H9 (cell line): ENCODE data around the gene TRIM73. TPM values are rescaled to one million over a fixed set of nuclear protein-coding genes. Genes with fewer than 3 reads are reported as not detected.
"Not testable (repeated sequence)": the region's sequence is repeated elsewhere in the genome, so short reads cannot be mapped to it uniquely, and the experiment has no call there.

ENCODE experiments used
- DNase-seq: peaks from one replicate; pipeline ENCODE4 v3.0.0-alpha.2; 2017
- H2AFZ ChIP-seq: one replicate; pipeline ENCODE4 v1.6.1; 2013; ENCODE audit warnings: mild to moderate bottlenecking, low read length, control low read depth, moderate library complexity
- H2AK5ac ChIP-seq: 2 replicates; pipeline ENCODE4 v1.6.1; 2013; ENCODE audit warnings: low read length, control low read depth, mixed read lengths; ENCODE audit not compliant: insufficient read length
- H2BK120ac ChIP-seq: one replicate; pipeline ENCODE4 v1.6.1; 2013; ENCODE audit warnings: low read depth, mild to moderate bottlenecking, low read length, control low read depth, inconsistent platforms; ENCODE audit not compliant: poor library complexity, severe bottlenecking
- H2BK12ac ChIP-seq: 2 replicates; pipeline ENCODE4 v1.6.1; 2013; ENCODE audit warnings: low read length, control low read depth, mixed read lengths, low read depth; ENCODE audit not compliant: insufficient read length
- H2BK15ac ChIP-seq: 2 replicates; pipeline ENCODE4 v1.6.1; 2013; ENCODE audit warnings: low read depth, low read length, control low read depth
- H2BK20ac ChIP-seq: one replicate; pipeline ENCODE4 v1.6.1; 2013; ENCODE audit warnings: low read depth, mild to moderate bottlenecking, low read length, control low read depth, inconsistent platforms; ENCODE audit not compliant: poor library complexity, severe bottlenecking
- H2BK5ac ChIP-seq: 2 replicates; pipeline ENCODE4 v1.6.1; 2013; ENCODE audit warnings: low read length, control low read depth, mixed read lengths; ENCODE audit not compliant: insufficient read length
- H3K14ac ChIP-seq: 2 replicates; pipeline ENCODE4 v1.6.1; 2013; ENCODE audit warnings: low read length, control low read depth; ENCODE audit not compliant: insufficient read depth
- H3K18ac ChIP-seq: 2 replicates; pipeline ENCODE4 v1.6.1; 2013; ENCODE audit warnings: low read depth, mild to moderate bottlenecking, mixed read lengths, low read length, control low read depth; ENCODE audit not compliant: insufficient read length
- H3K23ac ChIP-seq: 2 replicates; pipeline ENCODE4 v1.6.1; 2013; ENCODE audit warnings: low read length, control low read depth, mixed read lengths, low read depth; ENCODE audit not compliant: insufficient read length
- H3K23me2 ChIP-seq: 2 replicates; pipeline ENCODE4 v1.6.1; 2013; ENCODE audit warnings: low read depth, mild to moderate bottlenecking, mixed read lengths, low read length, control low read depth; ENCODE audit not compliant: insufficient read length, poor library complexity, severe bottlenecking
- H3K27ac ChIP-seq: 2 replicates; pipeline ENCODE4 v1.5.1; 2013; ENCODE audit warnings: low read length, control low read depth, mixed read lengths, low read depth; ENCODE audit not compliant: insufficient read length
- H3K27me3 ChIP-seq: 2 replicates; pipeline ENCODE4 v1.6.1; 2013; ENCODE audit warnings: low read length, control low read depth, inconsistent platforms; ENCODE audit not compliant: insufficient read depth
- H3K4ac ChIP-seq: 2 replicates; pipeline ENCODE4 v1.6.1; 2013; ENCODE audit warnings: low read depth, mild to moderate bottlenecking, control low read depth, inconsistent platforms, low read length, moderate library complexity
- H3K4me1 ChIP-seq: 2 replicates; pipeline ENCODE4 v1.6.1; 2013; ENCODE audit warnings: low read length, control low read depth, inconsistent platforms; ENCODE audit not compliant: insufficient read depth
- H3K4me2 ChIP-seq: 2 replicates; pipeline ENCODE4 v1.6.1; 2013; ENCODE audit warnings: low read length, control low read depth, mixed read lengths; ENCODE audit not compliant: insufficient read length, insufficient read depth
- H3K56ac ChIP-seq: 2 replicates; pipeline ENCODE4 v1.6.1; 2013; ENCODE audit warnings: low read depth, mild to moderate bottlenecking, mixed read lengths, low read length, control low read depth; ENCODE audit not compliant: insufficient read length
- H3K79me1 ChIP-seq: 2 replicates; pipeline ENCODE4 v1.6.1; 2013; ENCODE audit warnings: low read depth, mild to moderate bottlenecking, moderate library complexity, low read length, control low read depth, inconsistent platforms; ENCODE audit not compliant: insufficient read depth, poor library complexity, severe bottlenecking
- H3K79me2 ChIP-seq: 2 replicates; pipeline ENCODE4 v1.6.1; 2013; ENCODE audit warnings: low read length, control low read depth, inconsistent platforms; ENCODE audit not compliant: insufficient read depth
- H3K9ac ChIP-seq: 2 replicates; pipeline ENCODE4 v1.6.1; 2013; ENCODE audit warnings: low read length, control low read depth, mixed read lengths; ENCODE audit not compliant: insufficient read length; ENCODE audit errors: extremely low read depth
- H3K9me3 ChIP-seq: one replicate; pipeline ENCODE4 v1.6.1; 2013; ENCODE audit warnings: low read depth, low read length, inconsistent platforms; ENCODE audit not compliant: control insufficient read depth
- H3T11ph ChIP-seq: one replicate; pipeline ENCODE4 v1.6.1; 2013; ENCODE audit warnings: mild to moderate bottlenecking, low read length, control low read depth, inconsistent platforms
- H4K20me1 ChIP-seq: one replicate; pipeline ENCODE4 v1.6.1; 2013; ENCODE audit not compliant: control insufficient read depth, insufficient read length, insufficient read depth
- H4K5ac ChIP-seq: 2 replicates; pipeline ENCODE4 v1.6.1; 2013; ENCODE audit warnings: low read depth, mild to moderate bottlenecking, mixed read lengths, low read length, control low read depth; ENCODE audit not compliant: insufficient read length
- H4K8ac ChIP-seq: replicated peaks from 2 replicates; pipeline ENCODE4 v1.6.1; 2013; ENCODE audit warnings: low read length, control low read depth, mixed read lengths, low read depth; ENCODE audit not compliant: insufficient read length
- H4K91ac ChIP-seq: 2 replicates; pipeline ENCODE4 v1.6.1; 2013; ENCODE audit warnings: low read depth, mild to moderate bottlenecking, moderate library complexity, mixed read lengths, low read length, control low read depth; ENCODE audit not compliant: insufficient read length
- H3K27ac Mint-ChIP-seq, 3 experiments: 2 replicates in 2 of 3; 3 replicates in 1 of 3; pipeline ENCODE4 v1.8.0; 2020 to 2021; ENCODE audit warnings: mixed read lengths in 3 of 3, mild to moderate bottlenecking in 1 of 3, moderate library complexity in 1 of 3
- H3K27me3 Mint-ChIP-seq: 2 replicates; pipeline ENCODE4 v1.8.0; 2021; ENCODE audit warnings: low read depth, mild to moderate bottlenecking, moderate library complexity, mixed read lengths
- H3K36me3 Mint-ChIP-seq, 3 experiments: 2 replicates in 2 of 3; 3 replicates in 1 of 3; pipeline ENCODE4 v1.8.0; 2020 to 2021; ENCODE audit warnings: low read depth in 3 of 3, mixed read lengths in 3 of 3; ENCODE audit not compliant: insufficient read depth in 1 of 3
- H3K4me1 Mint-ChIP-seq, 2 experiments: 2 replicates each; pipeline ENCODE4 v1.8.0; 2020; ENCODE audit warnings: mixed read lengths in 2 of 2
- H3K4me3 Mint-ChIP-seq, 2 experiments: 2 replicates in 1 of 2; 3 replicates in 1 of 2; pipeline ENCODE4 v1.8.0; 2020 to 2021; ENCODE audit warnings: mild to moderate bottlenecking in 2 of 2, mixed read lengths in 2 of 2, moderate library complexity in 1 of 2
- H3K9me3 Mint-ChIP-seq, 2 experiments: 2 replicates in 1 of 2; 3 replicates in 1 of 2; pipeline ENCODE4 v1.8.0; 2020; ENCODE audit warnings: mild to moderate bottlenecking in 2 of 2, mixed read lengths in 2 of 2, moderate library complexity in 1 of 2
- WGBS: extraction: QIAGEN DNeasy Blood & Tissue Kit; methylation state at CpG from one replicate; pipeline ENCODE4 v1.1.7; 2013; ENCODE audit warnings: missing lambda C conversion rate, low lambda C conversion rate, mixed read lengths; ENCODE audit not compliant: insufficient read length; ENCODE audit errors: extremely low coverage; 5-methylcytosine and 5-hydroxymethylcytosine counted together
- total RNA-seq: library from RNA; stranded (reverse); gene quantifications from 2 replicates; pipeline ENCODE4 v1.2.1, GENCODE V29; 2021

Gene TRIM73
- total RNA-seq, 1 experiment from 2014 or later: 2.9 TPM

DNA sequence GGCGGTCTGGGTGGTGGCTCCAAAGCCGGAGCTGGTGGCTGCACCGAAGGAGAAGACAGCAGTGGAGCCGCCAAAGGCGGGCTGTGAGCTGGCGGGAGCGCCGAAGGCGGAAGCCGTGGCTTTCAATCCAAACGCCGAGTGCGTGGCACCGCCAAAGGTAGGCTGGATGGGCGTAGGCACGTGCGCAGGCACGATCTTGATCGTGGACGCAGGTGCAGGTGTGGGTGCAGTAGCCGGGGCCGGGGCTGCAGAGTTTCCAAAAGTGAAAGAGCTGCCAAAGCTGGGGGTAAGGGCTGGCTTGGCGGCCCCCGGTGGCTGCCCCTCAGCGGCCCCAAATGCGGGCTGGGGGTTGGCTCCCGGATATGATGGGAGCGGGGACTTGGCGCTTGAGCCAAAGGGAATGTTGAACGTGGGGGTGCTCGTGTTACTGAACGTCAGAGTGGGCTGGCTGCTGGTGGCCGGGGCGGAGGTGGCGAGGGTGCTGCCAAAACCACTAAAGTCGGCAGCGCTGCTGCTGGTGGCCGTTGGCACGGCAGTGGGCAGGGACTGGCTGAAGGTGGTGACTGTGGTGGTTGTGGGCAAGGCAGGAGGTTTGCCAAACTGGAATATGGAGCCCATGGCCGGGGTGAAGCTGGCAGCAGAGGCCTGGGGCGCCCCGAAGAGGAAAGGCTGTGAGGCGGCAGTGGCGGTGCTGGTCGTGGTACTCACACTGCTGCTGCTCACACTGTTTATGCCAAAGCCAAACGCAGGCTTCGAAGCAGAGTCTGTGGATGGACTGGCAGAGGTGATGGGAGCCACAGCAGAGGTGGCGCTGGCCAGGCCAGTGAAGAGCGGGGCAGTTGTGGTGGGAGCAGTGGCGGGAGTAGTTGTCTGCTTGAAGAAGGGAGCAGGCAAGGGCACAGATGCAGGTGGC lies 26.6 kb downstream of the TRIM73 start:
- not testable (repeated sequence) for H3K4me2 ChIP-seq, H2AK5ac ChIP-seq, H3K56ac ChIP-seq, H2BK12ac ChIP-seq, H2AFZ ChIP-seq, H3K9ac ChIP-seq, H4K5ac ChIP-seq, H4K8ac ChIP-seq, H3K27ac ChIP-seq, H3K79me1 ChIP-seq, H3K4me3 Mint-ChIP-seq, H2BK5ac ChIP-seq, H3K27ac Mint-ChIP-seq, H3K4ac ChIP-seq, H3K27me3 Mint-ChIP-seq, H3K9me3 ChIP-seq, H3K79me2 ChIP-seq, H3K27me3 ChIP-seq, H4K91ac ChIP-seq, H3K23ac ChIP-seq, H3T11ph ChIP-seq, H3K14ac ChIP-seq, H3K18ac ChIP-seq, H3K9me3 Mint-ChIP-seq, H2BK120ac ChIP-seq, H3K4me1 Mint-ChIP-seq, H4K20me1 ChIP-seq, H2BK20ac ChIP-seq, H3K23me2 ChIP-seq, H3K4me1 ChIP-seq, H2BK15ac ChIP-seq
- H3K36me3 Mint-ChIP-seq: peaks cover 11 to 38% (median 34%) of the 10 kb centered on the region in 3 experiments
- peak; percentile 13 for DNase-seq
- WGBS: no CpG with 5 or more reads among the region's 50 CpGs

DNA sequence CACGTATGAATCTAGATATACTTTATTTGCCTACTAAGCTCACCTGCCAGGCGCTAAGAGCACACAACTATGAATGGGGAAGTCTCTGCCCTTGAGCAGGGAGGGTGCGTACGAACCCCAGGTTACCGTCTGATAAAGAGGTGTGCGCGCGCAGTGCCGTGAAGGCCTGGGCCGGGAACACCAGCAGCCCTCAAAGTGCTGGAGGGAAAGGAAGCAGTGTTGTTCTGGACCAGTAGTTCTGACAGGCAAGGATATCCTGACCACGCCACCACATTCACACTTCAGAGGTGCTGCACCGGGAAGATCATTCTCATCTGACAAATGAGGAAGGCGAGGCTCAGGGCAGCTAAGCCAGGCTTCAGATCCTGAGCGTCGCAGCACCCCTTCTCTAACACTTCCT lies 28.1 kb downstream of the TRIM73 start:
- H3K9ac ChIP-seq, H3K79me2 ChIP-seq, H2BK120ac ChIP-seq, H2AK5ac ChIP-seq, H4K91ac ChIP-seq, H3T11ph ChIP-seq, H3K27ac Mint-ChIP-seq, H2BK12ac ChIP-seq, H4K8ac ChIP-seq, H3K9me3 ChIP-seq, H3K9me3 Mint-ChIP-seq, H3K18ac ChIP-seq, H3K27ac ChIP-seq, H3K4me2 ChIP-seq, H4K20me1 ChIP-seq, H3K4ac ChIP-seq, H3K79me1 ChIP-seq, H2AFZ ChIP-seq, H3K4me1 Mint-ChIP-seq, H3K23ac ChIP-seq, H3K27me3 Mint-ChIP-seq, H3K56ac ChIP-seq, H4K5ac ChIP-seq, H3K14ac ChIP-seq, H2BK15ac ChIP-seq, H2BK5ac ChIP-seq, H2BK20ac ChIP-seq, H3K27me3 ChIP-seq, DNase-seq, H3K4me3 Mint-ChIP-seq, H3K4me1 ChIP-seq, H3K23me2 ChIP-seq: not testable (repeated sequence)
- WGBS: no CpG with 5 or more reads among the region's 15 CpGs
- peaks cover 13 to 43% (median 38%) of the 10 kb centered on the region in 3 experiments for H3K36me3 Mint-ChIP-seq
